GM19193 (cell line): Measurements from ENCODE around the gene PTGR2.

Source experiments
- POLR2A ChIP-seq: IDR thresholded peaks from 4 replicates; pipeline ENCODE4 v1.6.1; 2011; ENCODE audit not compliant: insufficient read depth, insufficient read length; ENCODE audit errors: extremely low read depth

PTGR2 gene

GRCh38 chr14:73863209-73863608 is 11.6 kb downstream of the PTGR2 start:
- no peak for TF ChIP-seq POLR2A

- TF ChIP-seq POLR2A, result no peak
These were observed 14.0 kb downstream of the PTGR2 start for GRCh38 chr14:73865534-73866113.

GRCh38 chr14:73870525-73871235 is 19.0 kb downstream of the PTGR2 start:
- TF ChIP-seq POLR2A, result no peak

DNA sequence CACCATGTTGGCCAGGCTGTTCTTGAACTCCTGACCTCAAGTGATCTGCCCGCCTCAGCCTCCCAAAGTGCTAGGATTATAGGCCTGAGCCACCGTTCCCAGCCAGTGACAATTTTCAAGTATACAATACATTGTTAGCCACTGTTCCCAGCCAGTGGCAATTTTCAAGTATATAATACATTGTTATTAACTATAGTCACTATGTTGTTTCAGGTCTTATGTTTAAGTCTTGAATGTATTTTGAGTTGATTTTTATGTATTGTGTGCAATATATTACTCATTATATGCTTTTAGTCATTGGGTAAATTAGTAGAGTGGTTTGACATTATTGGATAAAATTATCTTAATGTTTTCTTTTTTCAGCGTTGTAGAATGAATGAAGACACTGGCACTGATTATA is 22.0 kb downstream of the PTGR2 start:
- TF ChIP-seq POLR2A, result no peak

GRCh38 chr14:73877790-73878189 is 26.2 kb downstream of the PTGR2 start:
- no peak for TF ChIP-seq POLR2A

DNA sequence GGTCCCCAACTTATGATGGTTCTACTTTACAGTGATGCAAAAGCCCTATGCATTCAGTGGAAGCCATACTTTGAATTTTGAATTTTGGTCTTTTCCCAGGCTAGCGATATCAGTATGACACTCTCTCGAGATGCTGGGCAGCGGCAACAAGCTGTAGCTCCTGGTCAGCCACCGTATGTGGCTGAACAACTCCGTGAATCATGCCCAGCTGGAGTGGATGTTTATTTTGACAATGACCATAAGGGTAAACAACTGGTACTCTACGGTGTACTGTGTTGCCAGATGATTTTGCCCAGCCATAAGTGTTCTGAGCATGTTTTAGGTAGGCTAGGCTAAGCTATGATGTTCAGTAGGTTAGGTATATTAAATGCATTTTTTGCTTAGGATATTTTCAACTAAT is 26.8 kb downstream of the PTGR2 start:
- TF ChIP-seq POLR2A, result no peak

GRCh38 chr14:73879027-73879426 is 27.4 kb downstream of the PTGR2 start:
- no peak for TF ChIP-seq POLR2A

DNA sequence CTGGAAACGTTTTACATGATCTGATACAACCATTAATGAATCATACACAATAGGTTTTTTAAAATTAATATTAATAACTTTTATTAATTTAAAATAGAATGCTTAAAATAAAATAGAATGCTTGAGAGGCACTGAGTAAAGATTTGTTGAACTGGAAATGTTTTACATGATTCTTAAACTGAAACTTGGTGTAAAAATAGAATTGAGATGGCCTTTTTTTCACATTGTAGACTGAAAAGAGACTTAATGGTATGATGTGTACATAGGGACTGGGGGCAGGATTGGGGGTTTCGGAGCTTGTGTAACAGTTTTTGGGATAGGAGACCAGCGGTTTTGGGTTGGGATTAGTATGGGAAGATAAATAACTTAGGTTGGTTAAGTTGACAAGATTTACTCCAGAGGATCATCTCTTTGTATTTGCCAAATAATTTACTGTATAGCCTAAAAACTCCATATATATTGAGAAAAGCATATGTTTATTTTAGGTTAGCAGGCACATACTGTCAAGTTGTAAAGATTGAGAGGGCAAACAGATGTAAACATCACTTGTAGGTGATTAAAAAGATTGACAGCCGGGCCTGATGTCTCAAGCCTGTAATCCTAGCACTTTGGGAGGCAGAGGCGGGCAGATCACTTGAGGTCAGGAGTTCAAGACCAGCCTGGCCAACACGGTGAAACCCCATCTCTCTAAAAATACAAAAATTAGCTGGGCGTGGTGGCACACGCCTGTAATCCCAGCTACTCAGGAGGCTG is 33.0 kb downstream of the PTGR2 start:
- TF ChIP-seq POLR2A, result no peak

GRCh38 chr14:73886449-73887317 is 35.1 kb downstream of the PTGR2 start, which contains the start of gene ZNF410:
Gene ZNF410 (plus strand): TSS chr14:73886859. CDS start chr14:73892176, 5,317 bp downstream.
- peak; percentile 81 for TF ChIP-seq POLR2A

GRCh38 chr14:73887318-73887616 is 35.6 kb downstream of the PTGR2 start:
- no peak for TF ChIP-seq POLR2A

- no peak for TF ChIP-seq POLR2A
These were observed 36.2 kb downstream of the PTGR2 start for GRCh38 chr14:73887694-73888459.

DNA sequence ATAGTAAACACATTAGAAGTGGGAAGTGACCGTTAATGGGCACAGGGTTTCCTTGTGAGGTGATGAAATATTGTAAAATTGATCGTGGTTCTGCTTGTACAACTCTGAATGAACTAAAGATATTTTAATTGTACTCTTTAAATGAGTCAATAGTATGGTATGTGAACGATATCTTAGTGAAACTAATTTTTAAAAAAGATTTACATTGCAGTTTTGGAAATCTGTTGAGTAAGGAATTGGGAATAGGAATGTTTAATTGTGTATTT is 36.8 kb downstream of the PTGR2 start:
- no peak for TF ChIP-seq POLR2A

GRCh38 chr14:73888971-73889370 is 37.3 kb downstream of the PTGR2 start:
- TF ChIP-seq POLR2A, result no peak

DNA sequence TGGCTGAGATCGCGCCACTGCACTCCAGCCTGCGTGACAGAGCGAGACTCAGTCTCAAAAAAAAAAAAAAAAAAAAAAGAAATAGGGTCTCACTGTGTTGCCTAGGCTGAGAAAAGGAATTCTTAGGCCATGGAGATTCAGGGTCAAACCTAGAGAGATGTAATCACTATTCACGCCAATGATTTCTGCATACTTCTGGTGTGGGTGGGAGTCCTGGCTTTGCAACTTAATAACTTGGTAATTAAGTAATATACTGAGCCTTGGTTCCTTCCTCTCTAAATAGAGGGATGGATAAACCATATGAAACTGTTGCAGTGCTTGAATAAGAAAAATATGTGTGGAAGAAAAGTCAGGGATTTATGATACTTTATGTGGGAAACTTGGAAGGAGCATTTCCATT is 37.7 kb downstream of the PTGR2 start:
- TF ChIP-seq POLR2A, result no peak

DNA sequence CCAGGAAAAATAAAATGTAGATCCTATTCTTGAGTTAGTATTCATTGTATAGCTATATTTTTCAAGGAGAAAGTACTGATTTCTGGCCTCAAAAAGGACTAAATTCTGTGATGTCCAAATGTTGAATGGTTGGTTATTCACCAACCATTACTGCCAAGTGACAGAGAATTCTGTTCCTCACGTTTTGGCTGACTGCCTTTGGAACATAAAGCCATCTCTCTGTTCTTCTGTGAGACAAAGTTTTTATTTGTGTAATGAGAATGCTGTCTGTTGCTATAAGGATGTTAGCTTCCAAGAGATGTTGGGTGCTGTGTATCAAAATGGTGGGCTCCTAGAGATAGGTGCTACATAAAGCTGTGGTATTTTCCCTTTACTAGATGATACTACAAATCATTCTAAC is 44.3 kb downstream of the PTGR2 start:
- no peak for TF ChIP-seq POLR2A
